HTR-8/SVneo (cell line): ENCODE data around the gene KIZ.

Source experiments
- DNase-seq: peaks from one replicate; pipeline ENCODE4 v3.0.0; 2011; ENCODE audit warnings: low spot score, mixed read lengths; ENCODE audit not compliant: insufficient read length
- FAIRE-seq: peaks from 2 replicates; lab custom pipeline; 2011; peaks lifted over from hg19 to GRCh38; lab: Jason Lieb, UNC

Gene KIZ

DNA sequence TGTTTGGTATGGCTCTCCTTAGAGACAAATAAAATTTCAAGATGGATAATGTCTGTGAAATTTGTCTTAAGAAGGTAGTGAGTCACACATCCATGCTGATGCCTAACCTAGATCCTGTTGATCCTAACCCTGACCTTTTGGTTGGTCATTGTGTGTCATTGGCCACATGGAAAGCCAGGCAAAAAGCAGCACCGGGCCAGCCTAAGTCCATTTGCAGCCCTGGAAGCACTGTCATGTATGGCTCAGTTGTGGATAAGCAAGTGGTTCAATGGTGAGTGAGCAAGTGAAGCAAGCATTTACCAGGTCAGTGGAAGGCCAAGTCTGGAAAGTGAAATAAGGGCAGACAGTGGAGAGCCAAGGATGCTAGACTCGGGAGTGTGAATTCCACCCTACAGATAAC is 165.1 kb downstream of the KIZ start:
- FAIRE-seq = no peak
- DNase-seq = no peak

GRCh38 chr20:21294755-21295154 is 168.9 kb downstream of the KIZ start:
- FAIRE-seq (no peak), DNase-seq (no peak)
